ENCODE measurements around the gene KCNN3.

DNA sequence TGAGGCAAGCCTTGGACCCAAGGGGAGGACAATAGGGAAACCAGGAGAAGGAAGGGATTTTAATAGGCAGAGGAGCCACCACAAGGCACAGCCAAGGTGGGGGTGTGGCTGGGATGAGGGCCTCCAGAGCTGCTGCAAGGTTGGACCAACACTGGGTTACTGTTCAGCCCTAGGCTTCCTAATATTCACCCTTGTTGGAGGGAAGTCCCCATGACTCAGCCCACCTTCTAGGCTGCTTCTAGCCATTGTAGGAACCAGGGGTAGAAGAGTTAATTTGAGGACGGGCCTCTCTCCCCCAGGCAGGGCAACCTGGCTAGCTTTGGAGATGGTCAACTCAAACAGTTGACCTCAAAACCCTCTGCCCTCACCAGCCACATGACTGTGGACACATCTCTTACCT is 59.5 kb downstream of the KCNN3 start:
- no peak for TF ChIP-seq POLR2A (IDR thresholded peaks at IDR 0.05; ENCODE audit: control extremely low read depth in 1 of 2, low read depth in 2 of 2, low read length in 2 of 2)
- no peak for TF ChIP-seq POLR2AphosphoS5 (IDR thresholded peaks at IDR 0.05; ENCODE audit: low read depth, low read length)
- TF ChIP-seq, protein P1, sequence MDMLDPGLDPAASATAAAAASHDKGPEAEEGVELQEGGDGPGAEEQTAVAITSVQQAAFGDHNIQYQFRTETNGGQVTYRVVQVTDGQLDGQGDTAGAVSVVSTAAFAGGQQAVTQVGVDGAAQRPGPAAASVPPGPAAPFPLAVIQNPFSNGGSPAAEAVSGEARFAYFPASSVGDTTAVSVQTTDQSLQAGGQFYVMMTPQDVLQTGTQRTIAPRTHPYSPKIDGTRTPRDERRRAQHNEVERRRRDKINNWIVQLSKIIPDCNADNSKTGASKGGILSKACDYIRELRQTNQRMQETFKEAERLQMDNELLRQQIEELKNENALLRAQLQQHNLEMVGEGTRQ (IDR thresholded peaks at IDR 0.05; ENCODE audit: low read length), result no peak
- TF ChIP-seq, protein P2, sequence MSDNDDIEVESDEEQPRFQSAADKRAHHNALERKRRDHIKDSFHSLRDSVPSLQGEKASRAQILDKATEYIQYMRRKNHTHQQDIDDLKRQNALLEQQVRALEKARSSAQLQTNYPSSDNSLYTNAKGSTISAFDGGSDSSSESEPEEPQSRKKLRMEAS (IDR thresholded peaks at IDR 0.05), result no peak
- TF ChIP-seq RFX5 (IDR thresholded peaks at IDR 0.05; ENCODE audit: borderline replicate concordance, low read depth, low read length), result no peak
- TF ChIP-seq YY1 (IDR thresholded peaks at IDR 0.05; ENCODE audit: low read depth, low read length), result no peak
- TF ChIP-seq ZNF274 (IDR thresholded peaks at IDR 0.05; ENCODE audit: borderline replicate concordance, extremely low read depth, low read length), result no peak
- no peak for TF ChIP-seq SP1 (IDR thresholded peaks at IDR 0.05; ENCODE audit: low read depth, low read length)
- TF ChIP-seq FOSL1 (IDR thresholded peaks at IDR 0.05; ENCODE audit: insufficient read depth, low read depth, low read length), result no peak
- TF ChIP-seq, protein P3, sequence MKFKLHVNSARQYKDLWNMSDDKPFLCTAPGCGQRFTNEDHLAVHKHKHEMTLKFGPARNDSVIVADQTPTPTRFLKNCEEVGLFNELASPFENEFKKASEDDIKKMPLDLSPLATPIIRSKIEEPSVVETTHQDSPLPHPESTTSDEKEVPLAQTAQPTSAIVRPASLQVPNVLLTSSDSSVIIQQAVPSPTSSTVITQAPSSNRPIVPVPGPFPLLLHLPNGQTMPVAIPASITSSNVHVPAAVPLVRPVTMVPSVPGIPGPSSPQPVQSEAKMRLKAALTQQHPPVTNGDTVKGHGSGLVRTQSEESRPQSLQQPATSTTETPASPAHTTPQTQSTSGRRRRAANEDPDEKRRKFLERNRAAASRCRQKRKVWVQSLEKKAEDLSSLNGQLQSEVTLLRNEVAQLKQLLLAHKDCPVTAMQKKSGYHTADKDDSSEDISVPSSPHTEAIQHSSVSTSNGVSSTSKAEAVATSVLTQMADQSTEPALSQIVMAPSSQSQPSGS (IDR thresholded peaks at IDR 0.05; ENCODE audit: low read length), result no peak
- no peak for TF ChIP-seq POU5F1 (IDR thresholded peaks at IDR 0.05; ENCODE audit: low read depth, low read length)
